ENCODE results near the gene MAP6. TPM values are rescaled to one million over a fixed set of nuclear protein-coding genes. Genes with fewer than 3 reads are reported as not detected.

The MAP6 gene
- total RNA-seq, 1 experiment from 2014 or later, result 0.08 TPM

DNA sequence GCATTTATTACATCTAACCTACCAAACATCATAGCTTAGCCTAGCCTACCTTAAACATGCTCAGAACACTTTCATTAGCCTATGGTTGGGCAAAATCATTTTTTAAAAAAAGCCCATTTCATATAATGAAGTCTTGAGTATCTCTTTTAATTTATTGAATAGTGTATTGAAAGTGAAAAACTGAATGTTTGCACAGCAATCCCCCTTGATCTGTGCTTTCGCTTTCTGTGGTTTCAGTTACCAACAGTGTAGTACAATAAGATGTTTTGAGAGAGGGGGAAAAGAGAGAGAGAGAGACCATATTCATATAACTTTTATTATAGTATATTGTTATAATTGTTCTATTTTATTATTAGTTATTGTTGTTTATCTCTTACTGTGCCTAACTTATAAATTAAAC is 8.4 kb upstream of the MAP6 start:
- in situ Hi-C loops (cut with HindIII; ENCODE audit: low pct_unique_long_range_greater_than_20kb, low sequenced_read_pairs), result no loop called here
- no peak for DNase-seq (ENCODE audit: low read depth, low spot score)

DNA sequence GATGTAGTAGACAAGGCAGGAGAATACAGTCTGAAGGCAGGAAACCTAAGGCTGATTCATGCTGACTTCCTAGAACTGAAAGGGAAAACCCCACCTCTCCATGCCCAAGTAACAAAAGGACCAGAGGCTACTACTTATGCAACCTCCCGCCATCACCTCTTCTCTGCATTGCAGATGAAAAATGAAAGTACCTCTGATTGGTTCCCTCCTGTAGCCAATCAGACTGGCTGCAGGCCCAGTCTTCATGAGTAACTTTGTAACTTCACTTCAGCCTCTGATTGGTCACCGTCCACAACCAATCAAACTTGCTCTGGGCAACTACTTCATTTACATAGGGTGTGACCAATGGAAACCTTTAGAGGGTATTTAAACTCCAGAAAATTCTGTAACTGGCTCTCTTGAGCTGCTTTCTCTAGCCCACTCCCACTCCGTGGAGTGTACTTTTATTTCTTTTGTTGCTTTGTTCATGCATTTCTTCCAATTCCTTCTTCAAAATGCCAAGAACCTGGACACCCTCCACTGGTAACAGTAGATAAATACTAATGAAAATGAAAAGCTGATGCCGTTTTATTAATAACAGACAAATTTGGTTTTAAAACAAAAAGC is 5.2 kb upstream of the MAP6 start:
- in situ Hi-C loops (cut with HindIII; ENCODE audit: low pct_unique_long_range_greater_than_20kb, low sequenced_read_pairs), result no loop called here
- DNase-seq (ENCODE audit: low read depth, low spot score), result peak; percentile 39

DNA sequence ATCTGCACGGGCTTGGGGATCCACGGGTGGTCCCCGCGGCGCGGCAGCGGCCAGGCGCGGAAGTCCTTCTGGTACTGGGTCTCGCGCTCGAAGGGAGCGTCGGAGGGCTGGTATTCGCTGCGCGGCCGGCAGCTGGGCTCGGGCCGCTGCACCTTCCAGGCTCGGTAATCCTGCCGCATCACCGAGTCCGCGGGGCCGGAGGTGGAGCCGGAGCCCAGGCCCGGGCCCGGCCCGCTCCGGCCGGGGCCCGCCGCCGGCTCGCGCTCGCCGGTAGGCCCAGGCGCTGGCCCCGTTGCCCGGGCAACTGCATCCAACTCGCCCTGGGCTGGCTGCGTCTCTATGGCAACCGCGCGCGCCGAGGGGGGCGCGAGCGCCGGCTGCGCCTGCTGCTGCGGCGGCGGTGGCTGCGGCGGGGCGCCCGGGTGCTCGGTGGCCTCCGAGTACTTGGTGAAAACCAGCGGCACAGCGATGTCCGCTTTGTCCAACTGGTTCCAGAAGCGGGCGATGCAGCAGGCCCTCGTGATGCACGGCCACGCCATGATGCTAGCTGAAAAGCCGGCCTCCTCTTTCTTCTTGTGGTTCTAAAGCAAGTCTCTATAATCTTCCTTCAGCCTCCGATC is 897 bp downstream of the MAP6 start:
- no peak for DNase-seq (ENCODE audit: low read depth, low spot score)
- in situ Hi-C loops (cut with HindIII; ENCODE audit: low pct_unique_long_range_greater_than_20kb, low sequenced_read_pairs), result no loop called here

- no peak for DNase-seq (ENCODE audit: low read depth, low spot score)
- in situ Hi-C loops (cut with HindIII; ENCODE audit: low pct_unique_long_range_greater_than_20kb, low sequenced_read_pairs), result no loop called here
Observed at GRCh38 chr11:75667255-75667830, 1.5 kb downstream of the MAP6 start.

DNA sequence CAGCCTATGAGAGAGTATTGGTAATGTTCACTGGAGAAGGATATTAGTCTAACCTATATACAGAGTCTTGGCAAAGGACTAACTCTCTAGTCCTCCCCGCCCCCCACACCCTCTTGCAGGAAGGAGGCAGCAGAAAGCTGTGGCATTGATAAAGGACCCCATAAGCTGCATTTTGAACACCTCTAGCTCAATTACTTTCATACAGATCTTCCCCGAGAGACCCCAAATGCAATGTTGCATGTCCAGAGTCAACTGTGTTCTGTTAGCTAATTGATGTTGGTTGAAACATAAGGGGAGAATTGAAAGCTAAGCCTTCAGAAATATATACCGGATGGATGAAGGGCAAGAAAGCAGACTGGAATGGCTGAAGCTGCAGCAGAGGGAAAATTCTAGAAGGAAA is 2.8 kb downstream of the MAP6 start:
- in situ Hi-C loops (cut with HindIII; ENCODE audit: low pct_unique_long_range_greater_than_20kb, low sequenced_read_pairs), result no loop called here
- DNase-seq (ENCODE audit: low read depth, low spot score), result no peak

GRCh38 chr11:75665126-75665525 is 3.7 kb downstream of the MAP6 start:
- no peak for DNase-seq (ENCODE audit: low read depth, low spot score)
- in situ Hi-C loops (cut with HindIII; ENCODE audit: low pct_unique_long_range_greater_than_20kb, low sequenced_read_pairs), result no loop called here

- in situ Hi-C loops (cut with HindIII; ENCODE audit: low pct_unique_long_range_greater_than_20kb, low sequenced_read_pairs), result no loop called here
- no peak for DNase-seq (ENCODE audit: low read depth, low spot score)
Observed at GRCh38 chr11:75664389-75664788, 4.4 kb downstream of the MAP6 start.

DNA sequence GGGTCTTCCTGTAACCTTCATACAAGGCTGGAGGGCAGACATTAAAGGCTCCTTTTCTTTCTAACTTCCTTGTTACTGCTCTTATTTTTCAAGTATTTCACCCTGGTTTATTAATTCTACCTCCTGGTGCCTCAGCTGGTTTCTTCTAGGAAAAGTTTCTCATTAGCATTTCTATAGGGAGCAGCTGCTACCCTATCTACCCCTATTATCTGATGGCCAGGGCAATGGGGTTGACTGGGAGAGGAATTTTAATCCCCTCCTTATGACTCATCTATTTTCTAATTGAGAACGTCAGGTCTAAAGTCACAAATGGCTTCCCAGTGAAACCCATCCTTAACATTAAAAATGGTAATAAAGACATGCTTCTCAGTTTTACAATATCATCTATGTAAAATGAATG is 5.0 kb downstream of the MAP6 start:
- in situ Hi-C loops (cut with HindIII; ENCODE audit: low pct_unique_long_range_greater_than_20kb, low sequenced_read_pairs), result no loop called here
- DNase-seq (ENCODE audit: low read depth, low spot score), result no peak

DNA sequence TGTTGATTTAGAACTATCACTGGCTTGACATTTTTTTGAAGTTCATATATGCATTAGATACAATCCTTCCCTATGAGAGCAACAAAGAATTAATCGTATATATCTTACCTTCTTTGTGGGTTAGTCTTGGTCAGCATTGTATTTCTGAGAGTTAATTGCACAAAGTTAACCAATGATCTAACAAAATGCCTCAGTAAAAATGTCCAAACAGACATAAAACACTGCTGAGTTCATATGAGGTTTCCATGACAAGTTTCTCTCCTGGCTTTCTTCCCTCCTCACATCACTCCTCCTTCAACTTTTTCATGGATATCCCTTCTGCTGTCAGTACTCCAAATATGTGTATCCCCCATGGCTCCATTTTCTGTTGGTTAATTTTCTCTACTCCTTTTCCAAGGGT is 9.0 kb downstream of the MAP6 start:
- no peak for DNase-seq (ENCODE audit: low read depth, low spot score)
- in situ Hi-C loops (cut with HindIII; ENCODE audit: low pct_unique_long_range_greater_than_20kb, low sequenced_read_pairs), result no loop called here

- in situ Hi-C loops (cut with HindIII; ENCODE audit: low pct_unique_long_range_greater_than_20kb, low sequenced_read_pairs), result no loop called here
- no peak for DNase-seq (ENCODE audit: low read depth, low spot score)
Observed at GRCh38 chr11:75656044-75656727, 12.7 kb downstream of the MAP6 start.

GRCh38 chr11:75655605-75656004 is 13.2 kb downstream of the MAP6 start:
- DNase-seq (ENCODE audit: low read depth, low spot score), result no peak

DNA sequence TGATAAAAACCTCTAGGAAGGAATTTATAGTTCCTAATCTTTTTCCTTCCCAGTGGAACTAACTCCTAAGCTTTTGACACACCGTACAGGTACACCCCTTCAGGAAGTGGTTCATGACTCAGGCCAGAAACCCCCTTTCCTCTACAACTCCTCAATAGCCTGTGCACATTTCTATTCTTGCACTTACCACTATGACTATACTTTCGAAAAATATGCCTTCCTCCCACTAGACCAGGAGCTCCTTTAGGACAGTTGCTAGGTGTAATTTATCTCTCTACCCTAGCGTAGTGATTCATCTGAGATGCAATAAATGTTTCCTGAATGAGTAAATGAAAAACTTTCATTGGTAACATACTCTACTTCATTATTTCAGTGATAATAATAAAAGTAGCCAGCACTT is 14.5 kb downstream of the MAP6 start:
- no peak for DNase-seq (ENCODE audit: low read depth, low spot score)
- in situ Hi-C loops (cut with HindIII; ENCODE audit: low pct_unique_long_range_greater_than_20kb, low sequenced_read_pairs), result no loop called here

More at GRCh38 chr11:75655605-75656004, 13.2 kb downstream of the MAP6 start:
- in situ Hi-C loops (cut with HindIII; ENCODE audit: low pct_unique_long_range_greater_than_20kb, low sequenced_read_pairs), result no loop called here

GRCh38 chr11:75653532-75653931 is 15.3 kb downstream of the MAP6 start:
- in situ Hi-C loops (cut with HindIII; ENCODE audit: low pct_unique_long_range_greater_than_20kb, low sequenced_read_pairs), result no loop called here
- no peak for DNase-seq (ENCODE audit: low read depth, low spot score)

DNA sequence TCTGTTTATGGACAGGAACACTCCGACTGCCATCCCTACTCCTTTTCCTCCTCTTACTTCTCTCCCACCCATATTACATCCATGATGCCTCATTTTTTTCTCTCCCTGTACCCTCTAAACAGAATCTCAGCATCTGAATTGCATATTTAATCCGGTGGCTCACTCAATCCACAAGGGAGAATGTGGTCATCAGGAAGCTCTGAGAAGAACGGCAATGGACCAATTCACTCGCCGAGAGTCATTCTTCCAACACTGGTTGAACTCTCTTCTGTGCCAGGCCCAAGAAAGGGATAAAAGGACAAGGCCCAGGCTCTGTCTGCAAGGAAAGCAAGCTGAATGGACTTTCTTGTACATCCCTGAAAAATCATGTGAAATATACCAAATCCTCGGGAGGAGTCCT is 15.9 kb downstream of the MAP6 start:
- DNase-seq (ENCODE audit: low read depth, low spot score), result no peak
- in situ Hi-C loops (cut with HindIII; ENCODE audit: low pct_unique_long_range_greater_than_20kb, low sequenced_read_pairs), result no loop called here

DNA sequence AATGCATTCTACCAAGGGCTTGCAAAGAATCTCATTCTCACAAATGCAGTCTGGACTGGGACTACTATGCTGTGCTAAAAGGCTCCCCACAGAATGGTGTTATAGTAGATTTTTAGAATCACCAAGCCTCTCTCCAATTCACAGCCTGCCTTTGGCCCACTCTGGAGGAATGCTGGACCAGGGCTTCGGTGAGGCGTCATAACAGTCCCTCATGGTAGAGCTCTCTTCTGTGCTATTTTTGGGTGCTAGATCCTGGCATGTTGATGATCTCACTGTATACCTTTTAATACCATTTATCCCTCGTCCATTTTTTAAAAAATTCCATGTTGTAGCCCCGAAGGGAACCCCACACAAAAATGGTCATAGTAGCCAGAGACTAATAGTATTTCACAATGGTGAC is 17.6 kb downstream of the MAP6 start:
- DNase-seq (ENCODE audit: low read depth, low spot score), result no peak
- in situ Hi-C loops (cut with HindIII; ENCODE audit: low pct_unique_long_range_greater_than_20kb, low sequenced_read_pairs), result no loop called here

- no peak for DNase-seq (ENCODE audit: low read depth, low spot score)
- in situ Hi-C loops (cut with HindIII; ENCODE audit: low pct_unique_long_range_greater_than_20kb, low sequenced_read_pairs), result no loop called here
Observed at GRCh38 chr11:75650167-75650723, 18.6 kb downstream of the MAP6 start.

DNA sequence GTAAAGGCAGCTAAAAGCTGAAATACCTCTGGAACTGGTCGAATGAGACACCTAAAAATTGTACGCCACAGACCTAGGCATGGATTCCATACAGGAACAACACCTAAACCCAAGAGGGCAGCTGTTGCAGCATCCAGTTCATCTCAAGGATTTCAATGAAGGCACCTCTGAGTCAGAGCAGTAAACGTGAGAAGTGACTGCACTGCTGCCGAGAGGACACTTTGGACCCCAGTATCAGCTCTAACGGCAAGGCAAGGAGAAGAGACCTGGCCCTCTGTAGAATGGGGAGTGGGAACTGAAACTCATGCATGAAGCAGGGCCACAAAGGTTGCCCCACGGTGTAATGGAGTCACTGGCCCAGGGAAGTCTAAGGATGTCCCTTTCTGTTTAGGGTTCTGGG is 23.9 kb downstream of the MAP6 start:
- in situ Hi-C loops (cut with HindIII; ENCODE audit: low pct_unique_long_range_greater_than_20kb, low sequenced_read_pairs), result no loop called here
- no peak for DNase-seq (ENCODE audit: low read depth, low spot score)

GRCh38 chr11:75644370-75644769 is 24.5 kb downstream of the MAP6 start:
- no peak for DNase-seq (ENCODE audit: low read depth, low spot score)
- in situ Hi-C loops (cut with HindIII; ENCODE audit: low pct_unique_long_range_greater_than_20kb, low sequenced_read_pairs), result no loop called here
